HepG2 (cell line): ENCODE results near the gene IL11RA. TPM values are rescaled to one million over a fixed set of nuclear protein-coding genes. Genes with fewer than 3 reads are reported as not detected.

Experiments used
- GATAD1 ChIP-seq: IDR thresholded peaks from 2 replicates; pipeline ENCODE4 v1.6.1; 2016; ENCODE audit warnings: missing genetic modification reagents, missing compliant biosample characterization
- KDM6A ChIP-seq: IDR thresholded peaks from 2 replicates; pipeline ENCODE4 v1.6.1; 2016; ENCODE audit warnings: low read depth
- KLF12 ChIP-seq: sonication (generic); formaldehyde crosslinking; IDR thresholded peaks from 2 replicates; pipeline ENCODE4 v1.4.0; 2020; ENCODE audit warnings: missing genetic modification reagents, borderline replicate concordance
- MTA1 ChIP-seq: sonication (generic); formaldehyde crosslinking; IDR thresholded peaks from 2 replicates; pipeline ENCODE4 v1.4.0; 2020; ENCODE audit warnings: missing genetic modification reagents, mild to moderate bottlenecking, borderline replicate concordance
- MXD4 ChIP-seq: IDR thresholded peaks from 2 replicates; pipeline ENCODE4 v1.6.1; 2016; ENCODE audit warnings: mild to moderate bottlenecking, missing biosample characterization, missing genetic modification reagents
- NR1H2 ChIP-seq: sonication (generic); formaldehyde crosslinking; IDR thresholded peaks from 2 replicates; pipeline ENCODE4 v1.8.1; 2022; ENCODE audit warnings: low read depth, missing genetic modification reagents, borderline replicate concordance
- PHF5A ChIP-seq: IDR thresholded peaks from one replicate; pipeline ENCODE4 v1.6.1; 2018; ENCODE audit warnings: low read depth, missing genetic modification reagents; ENCODE audit not compliant: unreplicated experiment
- RBAK ChIP-seq: sonication (generic); formaldehyde crosslinking; IDR thresholded peaks from 2 replicates; pipeline ENCODE4 v1.5.1; 2020; ENCODE audit warnings: mild to moderate bottlenecking, missing genetic modification reagents
- RFX1 ChIP-seq: fragments of 450-650 bp; IDR thresholded peaks from 2 replicates; pipeline ENCODE4 v1.6.1; 2017
- TERF1 ChIP-seq: sonication (generic); formaldehyde crosslinking; IDR thresholded peaks from 2 replicates; pipeline ENCODE4 v1.8.0; 2022; ENCODE audit warnings: mild to moderate bottlenecking, missing genetic modification reagents, moderate library complexity
- ZBTB2 ChIP-seq: sonication (generic); formaldehyde crosslinking; IDR thresholded peaks from 2 replicates; pipeline ENCODE4 v1.8.0; 2022; ENCODE audit warnings: low read depth, missing genetic modification reagents
- ZNF34 ChIP-seq: sonication (generic); formaldehyde crosslinking; IDR thresholded peaks from 2 replicates; pipeline ENCODE4 v1.4.0; 2020; ENCODE audit warnings: mild to moderate bottlenecking, missing genetic modification reagents, borderline replicate concordance
- ZNF530 ChIP-seq: sonication (generic); formaldehyde crosslinking; IDR thresholded peaks from 2 replicates; pipeline ENCODE4 v1.5.0; 2020; ENCODE audit warnings: low read depth, mild to moderate bottlenecking, missing genetic modification reagents
- ZNF597 ChIP-seq: sonication (generic); formaldehyde crosslinking; IDR thresholded peaks from 2 replicates; pipeline ENCODE4 v1.5.0; 2020; ENCODE audit warnings: missing genetic modification reagents
- ZNF616 ChIP-seq: sonication (generic); formaldehyde crosslinking; IDR thresholded peaks from 2 replicates; pipeline ENCODE4 v1.5.0; 2020; ENCODE audit warnings: low read depth, mild to moderate bottlenecking, missing genetic modification reagents
- ZSCAN12 ChIP-seq: sonication (generic); formaldehyde crosslinking; IDR thresholded peaks from 2 replicates; pipeline ENCODE4 v1.9.0; 2021; ENCODE audit warnings: mild to moderate bottlenecking, missing genetic modification reagents
- ZXDC ChIP-seq: sonication (generic); formaldehyde crosslinking; IDR thresholded peaks from 2 replicates; pipeline ENCODE4 v1.5.0; 2020; ENCODE audit warnings: mild to moderate bottlenecking, missing genetic modification reagents
- polyA plus RNA-seq, 8 experiments: library from polyadenylated mRNA; depleted of rRNA in 3 of 8; stranded (reverse) in 7 of 8; unstranded in 1 of 8; fragments of >200 nt; fragmentation: Illumina TruSeq in 4 of 8; extraction: Trizol in 4 of 8; gene quantifications; 2 replicates each; pipeline versions ENCODE4 v1.2.1 to v1.2.3, GENCODE V29; 2011 to 2016; ENCODE audit warnings: low read depth in 4 of 8, missing spikeins in 1 of 8, mixed read lengths in 1 of 8; ENCODE audit not compliant: insufficient read depth in 1 of 8
- total RNA-seq, 5 experiments: library from RNA; depleted of rRNA; stranded (reverse); fragments of >200 nt; fragmentation: Illumina TruSeq; extraction: Trizol; gene quantifications; 2 replicates each; pipeline ENCODE4 v1.2.3, GENCODE V29; 2016; ENCODE audit warnings: low read depth in 1 of 5
- TF ChIP-seq, protein P1 (sequence below): sonication (generic); formaldehyde crosslinking; IDR thresholded peaks from 2 replicates; pipeline ENCODE4 v1.4.0; 2020; ENCODE audit warnings: mild to moderate bottlenecking, missing genetic modification reagents, borderline replicate concordance

The IL11RA gene
- total and polyA plus RNA-seq, 2 of the 13 experiments (the other 11 are each of a cell fraction or from before 2014, with no cell fraction given), result 2.0 to 4.2 TPM

GRCh38 chr9:34688329-34689115 is 36.5 kb downstream of the IL11RA start (continued):
- TF ChIP-seq ZNF34 (CRISPR knock-in tag) (no peak), NR1H2 (CRISPR knock-in tag) (no peak), MXD4 (CRISPR knock-in tag) (0 out of 2 replicates have a peak, but pooled peaks have one; percentile 26), GATAD1 (CRISPR knock-in tag) (no peak), MTA1 (peak; percentile 94), ZNF616 (CRISPR knock-in tag) (no peak), ZNF597 (CRISPR knock-in tag) (no peak), PHF5A (CRISPR knock-in tag) (no peak), KLF12 (CRISPR knock-in tag) (no peak), TERF1 (no peak), ZXDC (no peak), KDM6A (CRISPR knock-in tag) (peak; percentile 95), RFX1 (no peak), ZBTB2 (CRISPR knock-in tag) (no peak), ZSCAN12 (CRISPR knock-in tag) (no peak), ZNF530 (CRISPR knock-in tag) (no peak), RBAK (CRISPR knock-in tag) (no peak)
- TF ChIP-seq, protein P1, sequence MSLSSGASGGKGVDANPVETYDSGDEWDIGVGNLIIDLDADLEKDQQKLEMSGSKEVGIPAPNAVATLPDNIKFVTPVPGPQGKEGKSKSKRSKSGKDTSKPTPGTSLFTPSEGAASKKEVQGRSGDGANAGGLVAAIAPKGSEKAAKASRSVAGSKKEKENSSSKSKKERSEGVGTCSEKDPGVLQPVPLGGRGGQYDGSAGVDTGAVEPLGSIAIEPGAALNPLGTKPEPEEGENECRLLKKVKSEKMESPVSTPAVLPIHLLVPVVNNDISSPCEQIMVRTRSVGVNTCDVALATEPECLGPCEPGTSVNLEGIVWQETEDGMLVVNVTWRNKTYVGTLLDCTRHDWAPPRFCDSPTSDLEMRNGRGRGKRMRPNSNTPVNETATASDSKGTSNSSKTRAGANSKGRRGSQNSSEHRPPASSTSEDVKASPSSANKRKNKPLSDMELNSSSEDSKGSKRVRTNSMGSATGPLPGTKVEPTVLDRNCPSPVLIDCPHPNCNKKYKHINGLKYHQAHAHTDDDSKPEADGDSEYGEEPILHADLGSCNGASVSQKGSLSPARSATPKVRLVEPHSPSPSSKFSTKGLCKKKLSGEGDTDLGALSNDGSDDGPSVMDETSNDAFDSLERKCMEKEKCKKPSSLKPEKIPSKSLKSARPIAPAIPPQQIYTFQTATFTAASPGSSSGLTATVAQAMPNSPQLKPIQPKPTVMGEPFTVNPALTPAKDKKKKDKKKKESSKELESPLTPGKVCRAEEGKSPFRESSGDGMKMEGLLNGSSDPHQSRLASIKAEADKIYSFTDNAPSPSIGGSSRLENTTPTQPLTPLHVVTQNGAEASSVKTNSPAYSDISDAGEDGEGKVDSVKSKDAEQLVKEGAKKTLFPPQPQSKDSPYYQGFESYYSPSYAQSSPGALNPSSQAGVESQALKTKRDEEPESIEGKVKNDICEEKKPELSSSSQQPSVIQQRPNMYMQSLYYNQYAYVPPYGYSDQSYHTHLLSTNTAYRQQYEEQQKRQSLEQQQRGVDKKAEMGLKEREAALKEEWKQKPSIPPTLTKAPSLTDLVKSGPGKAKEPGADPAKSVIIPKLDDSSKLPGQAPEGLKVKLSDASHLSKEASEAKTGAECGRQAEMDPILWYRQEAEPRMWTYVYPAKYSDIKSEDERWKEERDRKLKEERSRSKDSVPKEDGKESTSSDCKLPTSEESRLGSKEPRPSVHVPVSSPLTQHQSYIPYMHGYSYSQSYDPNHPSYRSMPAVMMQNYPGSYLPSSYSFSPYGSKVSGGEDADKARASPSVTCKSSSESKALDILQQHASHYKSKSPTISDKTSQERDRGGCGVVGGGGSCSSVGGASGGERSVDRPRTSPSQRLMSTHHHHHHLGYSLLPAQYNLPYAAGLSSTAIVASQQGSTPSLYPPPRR, result peak; percentile 90
